Measurements from ENCODE around the gene PTCD1.

DNA sequence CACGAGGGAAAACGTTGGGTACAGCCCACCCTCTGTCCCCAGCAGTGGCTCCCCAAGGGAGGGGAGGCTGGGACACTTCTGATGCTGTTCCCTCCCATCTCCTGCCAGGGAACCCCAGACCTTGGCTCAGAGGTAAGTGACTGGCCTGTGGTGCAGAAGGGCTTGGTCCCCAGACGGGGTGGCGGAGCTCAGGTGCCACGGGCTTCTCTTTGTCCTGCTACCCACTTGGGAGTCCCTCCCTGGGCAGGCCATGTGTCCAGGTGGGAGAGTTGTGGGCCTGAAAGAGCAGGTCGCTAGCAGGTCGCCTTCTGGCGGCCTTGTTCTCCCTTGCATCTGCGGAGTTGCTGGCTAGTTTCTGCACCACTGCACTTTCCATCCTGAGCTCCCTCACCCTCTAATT lies 17.3 kb upstream of the PTCD1 start:
- no peak for TF ChIP-seq CTBP1 (IDR thresholded peaks at IDR 0.05; ENCODE audit: borderline replicate concordance)
- no peak for TF ChIP-seq BHLHE40 (IDR thresholded peaks at IDR 0.05; ENCODE audit: borderline replicate concordance)
- TF ChIP-seq SP1 (IDR thresholded peaks at IDR 0.05), result no peak
- TF ChIP-seq ELF4 (IDR thresholded peaks at IDR 0.05), result no peak
- TF ChIP-seq, protein P1, sequence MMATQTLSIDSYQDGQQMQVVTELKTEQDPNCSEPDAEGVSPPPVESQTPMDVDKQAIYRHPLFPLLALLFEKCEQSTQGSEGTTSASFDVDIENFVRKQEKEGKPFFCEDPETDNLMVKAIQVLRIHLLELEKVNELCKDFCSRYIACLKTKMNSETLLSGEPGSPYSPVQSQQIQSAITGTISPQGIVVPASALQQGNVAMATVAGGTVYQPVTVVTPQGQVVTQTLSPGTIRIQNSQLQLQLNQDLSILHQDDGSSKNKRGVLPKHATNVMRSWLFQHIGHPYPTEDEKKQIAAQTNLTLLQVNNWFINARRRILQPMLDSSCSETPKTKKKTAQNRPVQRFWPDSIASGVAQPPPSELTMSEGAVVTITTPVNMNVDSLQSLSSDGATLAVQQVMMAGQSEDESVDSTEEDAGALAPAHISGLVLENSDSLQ (IDR thresholded peaks at IDR 0.05), result no peak
- TF ChIP-seq HDGF (IDR thresholded peaks at IDR 0.05; ENCODE audit: borderline replicate concordance), result no peak
- TF ChIP-seq FOXK2 (IDR thresholded peaks at IDR 0.05), result no peak
- no peak for TF ChIP-seq FOXM1 (IDR thresholded peaks at IDR 0.05; ENCODE audit: borderline replicate concordance)
